Esophagus (tissue), 2 donors: ENCODE measurements around the gene TJP2. TPM values are rescaled to one million over a fixed set of nuclear protein-coding genes. Genes with fewer than 3 reads are reported as not detected.
A peak's percentile ranks its signal among the peaks of the same experiment; 100 is the strongest.

Source experiments
- H3K27ac ChIP-seq, 2 donors: one replicate each; pipeline ENCODE4 v1.5.1; 2013; ENCODE audit warnings: low read depth in 2 of 2, mild to moderate bottlenecking in 2 of 2, inconsistent platforms in 1 of 2, low read length in 1 of 2, moderate library complexity in 1 of 2
- H3K27me3 ChIP-seq, 2 donors: one replicate each; pipeline ENCODE4 v1.6.1; 2013; ENCODE audit warnings: low read length in 2 of 2, control low read depth in 1 of 2, mild to moderate bottlenecking in 1 of 2; ENCODE audit not compliant: insufficient read depth in 2 of 2, control insufficient read depth in 1 of 2
- H3K36me3 ChIP-seq, 2 donors: one replicate each; pipeline ENCODE4 v1.6.1; 2013; ENCODE audit warnings: low read length in 1 of 2; ENCODE audit not compliant: control insufficient read depth in 2 of 2, insufficient read depth in 2 of 2
- H3K4me1 ChIP-seq, 2 donors: one replicate each; pipeline ENCODE4 v1.6.1; 2013; ENCODE audit warnings: low read length in 1 of 2; ENCODE audit not compliant: control insufficient read depth in 2 of 2, insufficient read depth in 2 of 2
- H3K4me3 ChIP-seq, 2 donors: one replicate each; pipeline ENCODE4 v1.5.1; 2013; ENCODE audit warnings: low read length in 2 of 2, mild to moderate bottlenecking in 2 of 2, low read depth in 1 of 2, moderate library complexity in 1 of 2
- H3K9me3 ChIP-seq, 2 donors: one replicate each; pipeline ENCODE4 v1.6.1; 2013; ENCODE audit warnings: mild to moderate bottlenecking in 2 of 2, low read depth in 1 of 2, low read length in 1 of 2, moderate library complexity in 1 of 2; ENCODE audit not compliant: control insufficient read depth in 2 of 2, insufficient read depth in 1 of 2
- WGBS, 2 donors: extraction: QIAGEN DNeasy Blood & Tissue Kit; methylation state at CpG; one replicate each; pipeline ENCODE4 v1.1.7; 2013; 5-methylcytosine and 5-hydroxymethylcytosine counted together
- polyA plus RNA-seq, 2 donors: library from polyadenylated mRNA; stranded (reverse); fragments of 200-250 nt; gene quantifications; one replicate each; pipeline ENCODE4 v1.2.3, GENCODE V29; 2013
- donor health status: healthy with polysubstance abuse.
- donor health status: Bipolar disorder and iron deficiency.

TJP2 gene
- polyA plus RNA-seq, 2 donors = 61.5 to 63.9 TPM

GRCh38 chr9:69140123-69140735 lies 33.8 kb upstream of the TJP2 start:
- Histone ChIP-seq H3K27me3 (no peaks in the 10 kb centered on the region), H3K27ac (no peak overlapping the region), H3K9me3 (no peaks in the 10 kb centered on the region), H3K4me1 (peaks cover 0 to 2% of the 10 kb centered on the region in 2 donors), H3K36me3 (no peaks in the 10 kb centered on the region), H3K4me3 (no peak overlapping the region)
- WGBS, 2 donors = 93% methylated on average over 5 of the region's 5 CpGs

DNA sequence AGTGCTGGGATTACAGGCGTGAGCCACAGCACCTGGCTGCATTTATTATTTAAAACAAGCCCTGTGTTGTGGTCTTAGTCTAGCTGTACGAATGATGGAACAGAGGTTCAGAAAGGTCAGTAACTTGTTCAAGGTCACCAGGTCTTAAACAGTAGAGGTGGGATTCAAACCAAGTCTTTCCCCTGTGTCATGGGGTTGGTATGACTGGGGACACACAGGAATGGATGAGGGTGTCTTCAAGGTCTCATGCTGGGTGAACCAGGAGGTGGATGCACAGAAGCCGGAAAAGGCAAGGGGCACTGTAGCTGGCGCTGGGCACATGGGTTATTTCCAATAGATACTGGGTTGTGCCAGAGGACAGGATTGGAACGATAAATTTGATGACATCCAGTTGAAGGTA lies 32.2 kb upstream of the TJP2 start:
- Histone ChIP-seq H3K27me3 (no peaks in the 10 kb centered on the region), H3K36me3 (no peaks in the 10 kb centered on the region), H3K4me1 (peaks cover 0 to 2% of the 10 kb centered on the region in 2 donors), H3K27ac (no peak overlapping the region), H3K9me3 (no peaks in the 10 kb centered on the region), H3K4me3 (no peak overlapping the region)
- WGBS, 2 donors = 77 to 85% methylated on average over 5 of the region's 5 CpGs

- H3K4me1 ChIP-seq = peaks cover 0 to 2% of the 10 kb centered on the region in 2 donors
- H3K36me3 ChIP-seq = no peaks in the 10 kb centered on the region
- no peak overlapping the region for H3K27ac ChIP-seq
- H3K9me3 ChIP-seq = no peaks in the 10 kb centered on the region
- no peaks in the 10 kb centered on the region for H3K27me3 ChIP-seq
- no peak overlapping the region for H3K4me3 ChIP-seq
- 83 to 84% methylated on average over 1 of the region's 1 CpG for WGBS, 2 donors
Observed at GRCh38 chr9:69143291-69143690, 30.8 kb upstream of the TJP2 start.

GRCh38 chr9:69145144-69145715 lies 28.8 kb upstream of the TJP2 start:
- 78 to 85% methylated on average over 8 of the region's 8 CpGs for WGBS, 2 donors
- Histone ChIP-seq H3K9me3 (no peaks in the 10 kb centered on the region), H3K4me1 (peaks cover 0 to 2% of the 10 kb centered on the region in 2 donors), H3K4me3 (no peak overlapping the region), H3K27ac (no peak overlapping the region), H3K36me3 (no peaks in the 10 kb centered on the region), H3K27me3 (no peaks in the 10 kb centered on the region)

- WGBS, 2 donors = 75 to 90% methylated on average over 11 of the region's 11 CpGs
- H3K27me3 ChIP-seq = no peaks in the 10 kb centered on the region
Observed at GRCh38 chr9:69147041-69147834, 26.8 kb upstream of the TJP2 start.

GRCh38 chr9:69149321-69149807 lies 24.7 kb upstream of the TJP2 start:
- 17 to 25% methylated on average over 7 of the region's 7 CpGs for WGBS, 2 donors
- Histone ChIP-seq H3K4me3 (no peak overlapping the region), H3K27ac (peak overlapping the region in 1 of 2 donors; percentile 2), H3K4me1 (no peaks in the 10 kb centered on the region), H3K36me3 (peaks cover 0 to 5% of the 10 kb centered on the region in 2 donors), H3K27me3 (no peaks in the 10 kb centered on the region), H3K9me3 (no peaks in the 10 kb centered on the region)

More at GRCh38 chr9:69147041-69147834, 26.8 kb upstream of the TJP2 start:
- Histone ChIP-seq H3K36me3 (no peaks in the 10 kb centered on the region), H3K4me3 (no peak overlapping the region), H3K4me1 (no peaks in the 10 kb centered on the region), H3K9me3 (no peaks in the 10 kb centered on the region), H3K27ac (no peak overlapping the region)

DNA sequence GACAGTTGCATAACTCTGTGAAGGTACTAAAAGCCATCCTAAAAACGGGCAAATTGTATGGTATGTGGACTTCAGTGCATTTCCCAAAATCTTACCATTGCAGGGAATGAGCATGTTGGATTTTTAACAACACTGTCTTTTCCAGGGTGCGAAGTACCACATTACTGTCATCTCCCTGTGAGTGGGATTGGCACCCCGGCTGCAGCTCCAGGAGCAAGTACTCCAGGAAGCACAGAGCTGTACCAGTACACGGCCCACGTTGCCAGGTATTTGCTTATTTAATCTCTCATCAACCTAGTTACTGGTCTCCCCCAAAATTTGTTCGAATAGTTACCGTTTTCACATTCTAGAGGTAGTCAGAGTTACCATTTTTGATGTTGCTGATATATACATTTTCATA lies 22.6 kb upstream of the TJP2 start:
- H3K9me3 ChIP-seq = no peaks in the 10 kb centered on the region
- peaks cover 0 to 5% of the 10 kb centered on the region in 2 donors for H3K36me3 ChIP-seq
- H3K27ac ChIP-seq = no peak overlapping the region
- no peak overlapping the region for H3K4me3 ChIP-seq
- WGBS, 2 donors = 94 to 96% methylated on average over 7 of the region's 7 CpGs
- no peaks in the 10 kb centered on the region for H3K4me1 ChIP-seq
- H3K27me3 ChIP-seq = no peaks in the 10 kb centered on the region

GRCh38 chr9:69153707-69154521 lies 20.2 kb upstream of the TJP2 start:
- no peak overlapping the region for H3K4me3 ChIP-seq
- H3K27me3 ChIP-seq = no peaks in the 10 kb centered on the region
- H3K27ac ChIP-seq = peak overlapping the region in 1 of 2 donors; percentile 38
- H3K9me3 ChIP-seq = no peaks in the 10 kb centered on the region
- 79 to 88% methylated on average over 9 of the region's 9 CpGs for WGBS, 2 donors
- H3K4me1 ChIP-seq = no peaks in the 10 kb centered on the region
- H3K36me3 ChIP-seq = peaks cover 0 to 5% of the 10 kb centered on the region in 2 donors

DNA sequence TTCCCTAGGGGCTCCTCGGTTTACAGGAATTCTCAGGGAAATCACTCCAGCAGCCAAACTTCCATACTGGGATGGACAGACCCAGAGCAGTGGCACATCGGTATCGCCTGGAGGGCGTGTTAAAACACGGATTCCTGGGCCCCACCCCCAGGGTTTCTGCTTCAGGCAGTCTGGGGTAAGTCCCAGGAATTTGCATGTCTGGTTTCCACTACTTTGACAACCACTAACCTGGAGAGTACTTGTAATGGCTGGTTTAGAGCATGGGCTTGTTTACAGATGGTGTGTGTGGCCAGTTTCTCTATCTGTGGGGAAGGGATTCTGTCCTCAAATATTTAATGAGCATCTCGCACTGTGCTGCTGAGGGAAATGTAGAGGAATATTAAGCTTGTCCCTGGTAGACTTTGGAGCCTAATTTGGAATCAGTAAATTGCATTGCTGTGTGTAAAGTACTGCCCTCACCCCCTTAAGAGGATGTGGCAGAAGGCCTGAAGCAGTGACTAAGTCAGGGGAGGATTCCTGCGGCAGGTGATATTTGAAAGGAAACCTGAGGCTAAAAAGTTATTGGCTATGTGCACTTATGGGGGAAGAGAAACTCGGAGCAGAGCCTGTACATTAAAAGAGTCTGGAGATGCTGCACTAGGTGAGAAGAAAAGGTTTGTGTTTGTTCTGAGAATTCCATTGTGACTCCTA lies 18.6 kb upstream of the TJP2 start:
- Histone ChIP-seq H3K36me3 (peaks cover 0 to 5% of the 10 kb centered on the region in 2 donors), H3K4me3 (no peak overlapping the region), H3K9me3 (no peaks in the 10 kb centered on the region), H3K4me1 (no peaks in the 10 kb centered on the region), H3K27me3 (no peaks in the 10 kb centered on the region), H3K27ac (no peak overlapping the region)
- WGBS, 2 donors = 60 to 66% methylated on average over 8 of the region's 8 CpGs
